Astrocyte (in vitro differentiated cells and primary cell): ENCODE measurements around the gene ENPP6. TPM values are rescaled to one million over a fixed set of nuclear protein-coding genes. Genes with fewer than 3 reads are reported as not detected.

Experiments used
- DNase-seq: peaks from one replicate; pipeline ENCODE4 v3.0.0-alpha.2; 2010; ENCODE audit warnings: low read depth
- FAIRE-seq: peaks from 2 replicates; lab custom pipeline; 2011; peaks lifted over from hg19 to GRCh38; lab: Jason Lieb, UNC
- H2AFZ ChIP-seq: 2 replicates; pipeline ENCODE4 v1.6.0; 2012; ENCODE audit warnings: low read depth, low read length, inconsistent platforms
- H3K27ac ChIP-seq: 2 replicates; pipeline ENCODE4 v1.5.1; 2011; ENCODE audit warnings: low read depth, low read length, inconsistent platforms
- H3K27me3 ChIP-seq: 2 replicates; pipeline ENCODE4 v1.6.0; 2011; ENCODE audit warnings: low read length, inconsistent platforms; ENCODE audit not compliant: insufficient read depth
- H3K36me3 ChIP-seq: 2 replicates; pipeline ENCODE4 v1.5.1; 2011; ENCODE audit warnings: low read length, inconsistent platforms; ENCODE audit not compliant: insufficient read depth
- H3K4me1 ChIP-seq: 2 replicates; pipeline ENCODE4 v1.5.1; 2011; ENCODE audit warnings: low read length, inconsistent platforms; ENCODE audit not compliant: insufficient read depth
- H3K4me2 ChIP-seq: 2 replicates; pipeline ENCODE4 v1.6.0; 2012; ENCODE audit warnings: low read length, inconsistent platforms
- H3K4me3 ChIP-seq: 2 replicates; pipeline ENCODE4 v1.5.1; 2011; ENCODE audit warnings: low read depth, mild to moderate bottlenecking, low read length, inconsistent platforms; ENCODE audit not compliant: insufficient read depth
- H3K79me2 ChIP-seq: 2 replicates; pipeline ENCODE4 v1.6.0; 2012; ENCODE audit warnings: mild to moderate bottlenecking, low read length, inconsistent platforms; ENCODE audit not compliant: insufficient read depth
- H3K9ac ChIP-seq: 2 replicates; pipeline ENCODE4 v1.6.0; 2012; ENCODE audit warnings: mild to moderate bottlenecking, low read length, inconsistent platforms
- H3K9me3 ChIP-seq: 2 replicates; pipeline ENCODE4 v1.5.1; 2012; ENCODE audit warnings: low read depth, mild to moderate bottlenecking, low read length, inconsistent platforms; ENCODE audit not compliant: insufficient read depth
- H4K20me1 ChIP-seq: 2 replicates; pipeline ENCODE4 v1.6.0; 2012; ENCODE audit warnings: low read length, inconsistent platforms; ENCODE audit not compliant: insufficient read depth
- H3K27ac Mint-ChIP-seq: one replicate; pipeline ENCODE4 v1.8.0; 2021; ENCODE audit warnings: mild to moderate bottlenecking, mixed read lengths; ENCODE audit not compliant: unreplicated experiment
- H3K27me3 Mint-ChIP-seq: one replicate; pipeline ENCODE4 v1.8.0; 2021; ENCODE audit warnings: low read depth, mixed read lengths; ENCODE audit not compliant: unreplicated experiment
- H3K36me3 Mint-ChIP-seq: one replicate; pipeline ENCODE4 v1.8.0; 2021; ENCODE audit warnings: low read depth, mixed read lengths; ENCODE audit not compliant: unreplicated experiment
- H3K4me1 Mint-ChIP-seq: one replicate; pipeline ENCODE4 v1.8.0; 2021; ENCODE audit warnings: low read depth, mixed read lengths; ENCODE audit not compliant: unreplicated experiment
- H3K4me3 Mint-ChIP-seq: one replicate; pipeline ENCODE4 v1.8.0; 2021; ENCODE audit warnings: mild to moderate bottlenecking, moderate library complexity, mixed read lengths; ENCODE audit not compliant: unreplicated experiment
- H3K9me3 Mint-ChIP-seq: one replicate; pipeline ENCODE4 v1.8.0; 2021; ENCODE audit warnings: mild to moderate bottlenecking, mixed read lengths; ENCODE audit not compliant: unreplicated experiment
- CTCF ChIP-seq: IDR thresholded peaks from 2 replicates; pipeline ENCODE4 v1.5.1; 2011; ENCODE audit warnings: low read depth, mild to moderate bottlenecking, inconsistent platforms, low read length, moderate library complexity; ENCODE audit not compliant: insufficient read depth
- EZH2 ChIP-seq: IDR thresholded peaks from 2 replicates; pipeline ENCODE4 v1.6.1; 2012; ENCODE audit warnings: mild to moderate bottlenecking, low read length, inconsistent platforms; ENCODE audit not compliant: insufficient read depth
- total RNA-seq: library from RNA; stranded (reverse); gene quantifications from 2 replicates; pipeline ENCODE4 v1.2.1, GENCODE V29; 2021

The ENPP6 gene
- total RNA-seq, 1 donor from 2014 or later = 0.50 TPM

GRCh38 chr4:184232202-184232601 lies 14.5 kb upstream of the ENPP6 start:
- TF ChIP-seq CTCF (no peak), EZH2 (no peak)
- Histone ChIP-seq H4K20me1 (no peaks in the 10 kb centered on the region), H2AFZ (no peak overlapping the region), H3K27ac (no peak overlapping the region), H3K27me3 (no peaks in the 10 kb centered on the region), H3K79me2 (no peaks in the 10 kb centered on the region), H3K4me1 (no peaks in the 10 kb centered on the region), H3K4me3 (no peak overlapping the region), H3K36me3 (no peaks in the 10 kb centered on the region), H3K9me3 (no peaks in the 10 kb centered on the region), H3K4me2 (no peak overlapping the region), H3K9ac (no peak overlapping the region)
- Mint-ChIP-seq H3K36me3 (no peaks in the 10 kb centered on the region), H3K4me3 (no peak overlapping the region), H3K27ac (no peak overlapping the region), H3K9me3 (peaks cover 3% of the 10 kb centered on the region), H3K4me1 (peaks cover 5% of the 10 kb centered on the region), H3K27me3 (peaks cover 11% of the 10 kb centered on the region)
- DNase-seq (no peak), FAIRE-seq (no peak)

GRCh38 chr4:184231573-184231972 lies 13.9 kb upstream of the ENPP6 start:
- Histone ChIP-seq H3K9me3 (no peaks in the 10 kb centered on the region), H2AFZ (no peak overlapping the region), H3K27me3 (no peaks in the 10 kb centered on the region), H3K4me2 (no peak overlapping the region), H4K20me1 (no peaks in the 10 kb centered on the region), H3K79me2 (no peaks in the 10 kb centered on the region), H3K36me3 (no peaks in the 10 kb centered on the region), H3K27ac (no peak overlapping the region), H3K4me3 (no peak overlapping the region), H3K9ac (no peak overlapping the region), H3K4me1 (no peaks in the 10 kb centered on the region)
- no peak overlapping the region for H3K4me3 Mint-ChIP-seq
- no peak for DNase-seq
- no peak for FAIRE-seq
- no peaks in the 10 kb centered on the region for H3K36me3 Mint-ChIP-seq
- H3K27me3 Mint-ChIP-seq = peaks cover 11% of the 10 kb centered on the region
- H3K9me3 Mint-ChIP-seq = peaks cover 3% of the 10 kb centered on the region
- peaks cover 2% of the 10 kb centered on the region for H3K4me1 Mint-ChIP-seq
- no peak for TF ChIP-seq EZH2
- H3K27ac Mint-ChIP-seq = no peak overlapping the region

- Histone ChIP-seq H3K9me3 (no peaks in the 10 kb centered on the region), H3K27me3 (no peaks in the 10 kb centered on the region), H3K36me3 (no peaks in the 10 kb centered on the region), H3K4me1 (no peaks in the 10 kb centered on the region), H3K4me3 (no peak overlapping the region), H3K79me2 (no peaks in the 10 kb centered on the region), H4K20me1 (no peaks in the 10 kb centered on the region), H3K27ac (no peak overlapping the region), H2AFZ (no peak overlapping the region), H3K9ac (no peak overlapping the region), H3K4me2 (no peak overlapping the region)
- H3K4me3 Mint-ChIP-seq = no peak overlapping the region
- no peak overlapping the region for H3K27ac Mint-ChIP-seq
- H3K36me3 Mint-ChIP-seq = no peaks in the 10 kb centered on the region
- TF ChIP-seq CTCF (no peak), EZH2 (no peak)
- no peak for FAIRE-seq
- no peaks in the 10 kb centered on the region for H3K9me3 Mint-ChIP-seq
- peaks cover 8% of the 10 kb centered on the region for H3K27me3 Mint-ChIP-seq
- DNase-seq = no peak
- H3K4me1 Mint-ChIP-seq = peaks cover 2% of the 10 kb centered on the region
These were observed 10.5 kb upstream of the ENPP6 start for GRCh38 chr4:184228056-184228705.
